Neural cell (in vitro differentiated cells): ENCODE data around the gene BANP. TPM values are rescaled to one million over a fixed set of nuclear protein-coding genes. Genes with fewer than 3 reads are reported as not detected.
"Not testable (repeated sequence)": the region's sequence is repeated elsewhere in the genome, so short reads cannot be mapped to it uniquely, and the experiment has no call there.

Source experiments
- H2AFZ ChIP-seq: fragments of 200-600, 300-800 bp; sonication (generic), shearing (Covaris generic); 2 replicates; pipeline ENCODE4 v1.6.0; 2014; ENCODE audit warnings: low read depth, mild to moderate bottlenecking, antibody characterized with exemption, low read length, moderate library complexity
- H3F3A ChIP-seq: fragments of 200-600 bp; shearing (Covaris generic); 2 replicates; pipeline ENCODE4 v1.6.1; 2016; ENCODE audit warnings: mild to moderate bottlenecking, moderate library complexity, mixed read lengths, antibody characterized with exemption, low read length; ENCODE audit not compliant: insufficient read depth, poor library complexity, severe bottlenecking
- H3K27ac ChIP-seq: fragments of 200-600, 300-800 bp; sonication (generic), shearing (Covaris generic); 2 replicates; pipeline ENCODE4 v1.5.1; 2014; ENCODE audit warnings: mild to moderate bottlenecking, low read length, moderate library complexity
- H3K27me3 ChIP-seq: fragments of 300-800, 200-600 bp; sonication (generic), shearing (Covaris generic); 2 replicates; pipeline ENCODE4 v1.6.0; 2014; ENCODE audit warnings: mild to moderate bottlenecking, low read depth, low read length, moderate library complexity; ENCODE audit not compliant: insufficient read depth
- H3K36me3 ChIP-seq: fragments of 300-800, 200-600 bp; sonication (generic), shearing (Covaris generic); 2 replicates; pipeline ENCODE4 v1.5.1; 2014; ENCODE audit warnings: mild to moderate bottlenecking, antibody characterized with exemption, low read length, moderate library complexity; ENCODE audit not compliant: insufficient read depth
- H3K4me2 ChIP-seq: fragments of 300-800, 200-600 bp; sonication (generic), shearing (Covaris generic); 2 replicates; pipeline ENCODE4 v1.6.0; 2014; ENCODE audit warnings: mild to moderate bottlenecking, low read length
- H3K4me3 ChIP-seq: fragments of 300-800, 200-600 bp; sonication (generic), shearing (Covaris generic); 2 replicates; pipeline ENCODE4 v1.5.1; 2014; ENCODE audit warnings: mild to moderate bottlenecking, low read length, moderate library complexity
- H3K79me2 ChIP-seq: fragments of 200-600 bp; shearing (Covaris generic); replicated peaks from 2 replicates; pipeline ENCODE4 v1.6.0; 2014; ENCODE audit warnings: mild to moderate bottlenecking, low read length, moderate library complexity; ENCODE audit not compliant: insufficient read depth
- H3K9ac ChIP-seq: fragments of 300-800, 200-600 bp; sonication (generic), shearing (Covaris generic); 2 replicates; pipeline ENCODE4 v1.6.1; 2016; ENCODE audit warnings: mild to moderate bottlenecking, low read length, mixed read lengths
- H3K9me2 ChIP-seq: fragments of 200-600 bp; shearing (Covaris generic); 2 replicates; pipeline ENCODE4 v1.6.1; 2016; ENCODE audit warnings: mild to moderate bottlenecking, low read length, mixed read lengths; ENCODE audit not compliant: insufficient read depth
- H3K9me3 ChIP-seq: fragments of 200-600, 300-800 bp; sonication (generic), shearing (Covaris generic); 2 replicates; pipeline ENCODE4 v1.6.1; 2016; ENCODE audit warnings: mild to moderate bottlenecking, mixed run types, low read length, moderate library complexity, mixed read lengths
- H4K20me1 ChIP-seq: fragments of 200-600 bp; shearing (Covaris generic); 2 replicates; pipeline ENCODE4 v1.6.1; 2016; ENCODE audit warnings: mild to moderate bottlenecking, mixed run types; ENCODE audit not compliant: insufficient read depth
- CTCF ChIP-seq: fragments of 450-650 bp; IDR thresholded peaks from 2 replicates; pipeline ENCODE4 v1.5.1; 2014; ENCODE audit warnings: antibody characterized with exemption, mild to moderate bottlenecking, moderate library complexity; ENCODE audit not compliant: poor library complexity, severe bottlenecking
- EP300 ChIP-seq: fragments of 450-650 bp; conservative IDR thresholded peaks from 2 replicates; pipeline ENCODE4 v1.6.1; 2014; ENCODE audit warnings: antibody characterized with exemption, mild to moderate bottlenecking, moderate library complexity; ENCODE audit not compliant: poor library complexity, severe bottlenecking
- EZH2 ChIP-seq: fragments of 200-600, 300-800 bp; shearing (Covaris generic), sonication (generic); IDR thresholded peaks from 2 replicates; pipeline ENCODE4 v1.6.1; 2014; ENCODE audit warnings: antibody characterized with exemption, low read length, borderline replicate concordance, mild to moderate bottlenecking; ENCODE audit not compliant: insufficient read depth, poor library complexity, severe bottlenecking
- MXI1 ChIP-seq: fragments of 450-650 bp; conservative IDR thresholded peaks from 2 replicates; pipeline ENCODE4 v1.6.1; 2014; ENCODE audit warnings: antibody characterized with exemption, mild to moderate bottlenecking; ENCODE audit not compliant: poor library complexity, severe bottlenecking
- POLR2AphosphoS5 ChIP-seq: IDR thresholded peaks from 2 replicates; pipeline ENCODE4 v1.6.1; 2012
- RAD21 ChIP-seq: fragments of 450-650 bp; conservative IDR thresholded peaks from 2 replicates; pipeline ENCODE4 v1.6.1; 2014; ENCODE audit warnings: antibody characterized with exemption, mild to moderate bottlenecking, moderate library complexity
- REST ChIP-seq: IDR thresholded peaks from 2 replicates; pipeline ENCODE4 v1.6.1; 2012; ENCODE audit warnings: borderline replicate concordance
- SMC3 ChIP-seq: fragments of 450-650 bp; conservative IDR thresholded peaks from 2 replicates; pipeline ENCODE4 v1.6.1; 2014; ENCODE audit warnings: antibody characterized with exemption, mild to moderate bottlenecking, moderate library complexity; ENCODE audit not compliant: poor library complexity
- TAF1 ChIP-seq: IDR thresholded peaks from 2 replicates; pipeline ENCODE4 v1.6.1; 2012; ENCODE audit warnings: low read depth
- polyA plus RNA-seq: library from polyadenylated mRNA; depleted of rRNA; stranded (reverse); fragments of >200 nt; gene quantifications from 2 replicates; pipeline ENCODE4 v1.2.3, GENCODE V29; 2014

BANP gene
- polyA plus RNA-seq, 1 donor from 2014 or later = 20.6 TPM

- H3F3A ChIP-seq, H4K20me1 ChIP-seq, H3K27ac ChIP-seq, H3K9me3 ChIP-seq, H3K4me3 ChIP-seq, H3K9ac ChIP-seq, H3K9me2 ChIP-seq, H3K27me3 ChIP-seq, H3K79me2 ChIP-seq, H3K36me3 ChIP-seq, H3K4me2 ChIP-seq, H2AFZ ChIP-seq: not testable (repeated sequence)
These were observed 40.9 kb downstream of the BANP start for GRCh38 chr16:87992142-87992541.

- Histone ChIP-seq H3F3A (no peaks in the 10 kb centered on the region), H3K79me2 (no peaks in the 10 kb centered on the region), H3K9me3 (no peaks in the 10 kb centered on the region), H3K4me3 (no peak overlapping the region), H3K27me3 (no peaks in the 10 kb centered on the region), H3K9ac (no peak overlapping the region), H3K4me2 (no peak overlapping the region), H3K27ac (no peak overlapping the region), H3K9me2 (no peaks in the 10 kb centered on the region), H2AFZ (no peak overlapping the region), H4K20me1 (no peaks in the 10 kb centered on the region), H3K36me3 (no peaks in the 10 kb centered on the region)
- TF ChIP-seq POLR2AphosphoS5 (no peak), EP300 (no peak), EZH2 (no peak), REST (no peak), TAF1 (no peak), CTCF (no peak), SMC3 (no peak), MXI1 (no peak), RAD21 (no peak)
These were observed 42.7 kb downstream of the BANP start for GRCh38 chr16:87993901-87994300.

GRCh38 chr16:87995644-87996043, 44.4 kb downstream of the BANP start:
- TF ChIP-seq EP300 (no peak), CTCF (no peak), MXI1 (no peak), EZH2 (no peak), POLR2AphosphoS5 (no peak), SMC3 (no peak), RAD21 (no peak), TAF1 (no peak), REST (no peak)
- Histone ChIP-seq H4K20me1 (no peaks in the 10 kb centered on the region), H3K4me2 (no peak overlapping the region), H2AFZ (no peak overlapping the region), H3F3A (no peaks in the 10 kb centered on the region), H3K27me3 (no peaks in the 10 kb centered on the region), H3K27ac (no peak overlapping the region), H3K9me2 (no peaks in the 10 kb centered on the region), H3K4me3 (no peak overlapping the region), H3K79me2 (no peaks in the 10 kb centered on the region), H3K9me3 (no peaks in the 10 kb centered on the region), H3K36me3 (no peaks in the 10 kb centered on the region), H3K9ac (no peak overlapping the region)
